Amygdala (tissue), 56 donors: ENCODE results near the gene FGD2.
"Not testable (repeated sequence)": the region's sequence is repeated elsewhere in the genome, so short reads cannot be mapped to it uniquely, and the experiment has no call there.

ENCODE experiments used
- DNase-seq, 56 donors: peaks; one replicate each; lab custom pipeline; 2025; lab: John Stamatoyannopoulos, UW

The FGD2 gene

DNA sequence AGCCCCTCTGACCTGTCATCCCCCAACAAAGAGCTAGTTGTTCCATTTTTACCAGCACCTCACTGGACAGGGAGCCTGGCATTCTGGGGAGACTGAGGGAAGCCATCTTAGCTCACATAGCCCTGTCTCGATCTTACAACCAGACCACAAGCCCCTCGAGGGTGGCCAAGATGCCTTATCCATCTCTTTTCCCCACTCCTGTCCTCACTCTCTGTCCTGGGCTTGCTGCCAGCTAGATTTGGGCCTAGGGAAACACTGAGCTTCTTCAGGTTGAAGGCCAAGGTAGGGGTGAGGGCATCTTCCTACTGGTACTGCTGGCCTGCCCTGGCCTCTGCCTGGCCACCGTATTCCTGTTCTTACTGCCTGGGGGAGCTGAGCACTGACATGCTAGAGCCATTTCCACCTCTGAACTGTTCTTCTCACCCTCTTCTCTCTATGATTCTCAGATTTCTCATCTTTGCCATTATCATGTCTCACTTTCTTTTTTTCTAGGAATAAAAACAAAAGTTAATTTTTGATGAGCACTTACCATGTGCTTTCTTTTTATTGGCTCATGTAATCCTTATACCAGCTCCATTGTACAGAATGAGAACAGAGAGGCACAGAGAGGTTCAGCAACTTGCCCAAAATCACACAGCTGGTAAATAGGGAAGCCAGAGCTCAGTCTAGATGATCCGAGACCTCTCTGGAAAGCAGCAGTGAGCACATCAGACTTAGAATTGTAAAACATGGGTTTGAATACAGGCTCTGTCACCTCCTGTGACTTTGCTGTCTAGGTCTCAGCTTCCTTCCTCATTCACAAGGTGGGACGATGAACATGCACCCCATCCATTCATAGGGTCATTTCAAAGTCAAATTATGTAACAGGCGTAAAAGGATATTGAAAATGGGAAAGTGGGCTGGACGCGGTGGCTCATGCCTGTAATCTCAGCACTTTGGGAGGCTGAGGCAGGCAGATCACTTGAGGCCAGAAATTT, 28.7 kb downstream of the FGD2 start:
- no peak for DNase-seq

DNA sequence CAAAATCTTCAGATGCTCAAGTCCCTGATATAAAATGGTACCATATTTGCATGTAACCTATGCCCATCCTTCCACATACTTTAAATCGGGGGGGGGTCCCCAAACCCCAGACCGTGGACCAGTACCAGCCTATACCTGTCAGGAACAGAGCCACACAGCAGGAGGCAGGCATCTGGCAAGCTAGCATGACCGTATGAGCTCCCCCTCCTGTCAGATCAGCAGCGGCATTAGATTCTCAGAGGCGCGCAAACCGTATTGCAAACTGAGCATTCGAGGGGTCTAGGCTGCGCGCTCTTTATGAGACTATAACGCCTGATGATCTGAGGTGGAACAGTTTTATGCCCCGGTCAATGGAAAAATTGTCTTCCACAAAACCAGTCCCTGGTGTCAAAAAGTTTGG, 30.7 kb downstream of the FGD2 start:
- DNase-seq, result no peak

DNA sequence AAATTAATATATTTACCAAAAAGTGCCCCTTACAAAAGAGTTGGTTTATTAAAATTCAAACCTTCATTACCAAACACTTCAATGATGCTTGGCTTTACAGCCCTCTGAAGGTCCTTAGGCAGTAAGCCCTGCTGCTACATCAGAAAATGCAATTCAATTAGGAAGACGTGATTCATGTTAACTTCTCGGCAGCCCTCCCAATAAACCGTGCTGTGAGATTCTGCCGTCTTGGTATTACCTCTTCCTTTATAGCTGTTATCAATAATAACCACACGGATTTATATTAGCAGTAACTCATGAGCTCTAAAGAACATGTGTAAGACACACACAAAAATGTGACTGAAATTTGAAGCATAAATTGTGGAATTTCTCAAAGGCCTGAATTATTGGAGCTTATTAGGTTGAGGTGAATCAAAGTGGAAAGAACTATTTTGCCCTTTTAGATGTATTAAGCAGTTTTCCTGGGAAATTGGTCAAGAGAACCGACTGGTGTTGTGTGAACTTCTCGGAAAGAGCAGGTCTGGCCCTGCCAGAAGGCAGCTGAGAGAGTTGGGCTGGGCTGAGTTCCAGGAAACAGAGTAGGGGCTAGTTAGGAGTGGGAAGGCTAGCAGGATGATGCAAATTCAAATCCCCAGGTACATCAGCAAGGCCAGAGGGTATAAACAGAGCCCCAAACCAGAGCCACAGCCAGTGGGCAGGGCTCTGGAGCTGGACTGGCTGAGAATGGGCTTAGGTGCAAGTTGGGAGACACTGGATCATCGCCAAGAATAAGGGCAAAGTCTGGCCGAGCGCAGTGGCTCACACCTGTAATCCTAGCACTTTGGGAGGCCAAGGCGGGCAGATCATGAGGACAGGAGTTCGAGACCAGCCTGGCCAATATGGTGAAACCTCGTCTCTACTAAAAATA, 33.1 kb downstream of the FGD2 start:
- DNase-seq, result peak in 27 of 56 donors; percentile 3 to 53 (median 30)

DNA sequence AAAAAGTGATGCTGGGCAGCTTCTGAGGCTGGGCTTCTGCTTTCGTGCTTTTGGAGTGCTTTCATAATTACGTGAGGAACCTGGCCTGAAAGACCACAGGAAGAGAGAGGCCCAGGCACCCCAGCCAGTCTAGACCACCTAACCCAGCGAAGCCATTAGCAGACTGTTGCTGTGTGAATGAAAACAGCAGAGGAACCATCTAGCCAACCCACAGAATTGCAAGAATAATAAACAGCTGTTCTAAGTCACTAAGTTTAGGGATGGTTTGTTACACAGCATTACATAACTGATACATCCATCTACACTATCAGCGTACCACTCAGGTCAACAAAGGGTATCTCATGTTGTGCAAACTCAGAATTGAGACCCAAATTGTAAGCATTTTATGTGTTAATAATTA, 34.5 kb downstream of the FGD2 start:
- no peak for DNase-seq

DNA sequence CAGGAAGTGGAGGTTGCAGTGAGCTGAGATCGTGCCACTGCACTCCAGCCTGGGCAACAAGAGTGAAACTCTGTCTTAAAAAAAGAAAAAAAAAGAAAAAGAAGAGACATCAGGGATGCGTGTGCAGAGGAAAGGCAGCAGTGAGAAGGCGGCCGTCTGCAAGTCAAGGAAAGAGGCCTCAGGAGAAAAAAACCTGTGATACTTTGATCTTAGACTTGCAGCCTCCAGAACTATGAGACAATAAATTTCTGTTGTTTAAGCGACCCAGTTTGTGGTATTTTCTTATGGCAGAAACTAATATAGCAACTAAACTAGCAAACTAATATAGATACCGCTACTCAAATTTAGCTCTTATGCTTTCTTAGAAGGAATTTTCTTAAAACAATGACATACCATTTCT, 36.1 kb downstream of the FGD2 start:
- no peak for DNase-seq

DNA sequence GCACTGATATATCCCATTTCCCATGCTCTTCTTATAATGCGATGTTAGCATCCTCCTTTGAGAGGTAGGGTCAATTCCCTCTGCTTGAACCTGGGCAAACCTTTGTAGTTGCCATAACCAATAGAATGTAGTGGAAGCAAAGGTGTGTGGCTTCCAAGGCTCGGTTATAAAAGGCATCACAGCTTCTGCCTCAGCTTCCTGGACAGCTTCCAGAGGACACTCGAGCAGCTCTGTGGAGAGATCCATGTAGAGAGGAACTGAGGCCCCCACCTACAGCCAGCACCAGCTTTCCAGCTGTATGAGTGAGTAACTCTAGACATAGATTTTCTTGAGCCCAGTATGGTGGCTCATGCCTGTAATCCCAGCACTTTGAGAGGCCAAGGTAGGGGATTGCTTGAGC, 36.7 kb downstream of the FGD2 start:
- no peak for DNase-seq

DNA sequence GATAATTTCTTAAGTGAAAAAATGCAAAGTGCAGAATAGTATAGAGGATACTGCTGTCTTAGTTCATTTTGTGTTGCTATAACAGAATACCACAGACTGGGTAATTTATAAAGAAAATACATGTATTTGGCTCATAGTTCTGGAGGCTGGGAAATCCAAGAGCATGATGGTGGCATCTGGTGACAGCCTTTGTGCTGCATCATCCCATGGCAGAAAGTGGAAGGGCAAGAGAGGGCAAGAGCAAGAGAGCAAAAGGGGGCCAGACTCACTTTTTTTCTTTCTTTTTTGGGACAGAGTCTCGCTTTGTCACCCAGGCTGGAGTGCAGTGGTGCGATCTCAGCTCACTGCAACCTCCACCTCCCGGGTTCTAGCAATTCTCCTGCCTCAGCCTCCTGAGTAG, 37.6 kb downstream of the FGD2 start:
- DNase-seq, result not testable (repeated sequence)

DNA sequence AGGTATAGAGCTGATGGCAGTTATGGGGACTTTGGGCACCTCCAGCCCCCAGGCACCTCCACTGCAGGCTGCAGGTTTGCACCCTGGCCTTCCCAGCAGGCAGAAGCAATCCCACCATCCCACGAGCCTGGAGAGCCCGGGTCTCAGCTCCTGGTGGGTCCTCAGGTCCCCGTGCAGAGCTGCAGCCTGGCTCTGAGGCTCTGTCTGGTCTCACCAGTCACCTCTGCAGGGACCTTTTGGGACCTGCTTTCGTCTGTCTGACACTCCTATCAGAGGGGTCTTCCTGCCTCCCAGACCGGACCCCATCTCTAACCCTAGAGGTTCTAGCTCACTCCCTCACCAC, 41.9 kb downstream of the FGD2 start:
- DNase-seq, result no peak

DNA sequence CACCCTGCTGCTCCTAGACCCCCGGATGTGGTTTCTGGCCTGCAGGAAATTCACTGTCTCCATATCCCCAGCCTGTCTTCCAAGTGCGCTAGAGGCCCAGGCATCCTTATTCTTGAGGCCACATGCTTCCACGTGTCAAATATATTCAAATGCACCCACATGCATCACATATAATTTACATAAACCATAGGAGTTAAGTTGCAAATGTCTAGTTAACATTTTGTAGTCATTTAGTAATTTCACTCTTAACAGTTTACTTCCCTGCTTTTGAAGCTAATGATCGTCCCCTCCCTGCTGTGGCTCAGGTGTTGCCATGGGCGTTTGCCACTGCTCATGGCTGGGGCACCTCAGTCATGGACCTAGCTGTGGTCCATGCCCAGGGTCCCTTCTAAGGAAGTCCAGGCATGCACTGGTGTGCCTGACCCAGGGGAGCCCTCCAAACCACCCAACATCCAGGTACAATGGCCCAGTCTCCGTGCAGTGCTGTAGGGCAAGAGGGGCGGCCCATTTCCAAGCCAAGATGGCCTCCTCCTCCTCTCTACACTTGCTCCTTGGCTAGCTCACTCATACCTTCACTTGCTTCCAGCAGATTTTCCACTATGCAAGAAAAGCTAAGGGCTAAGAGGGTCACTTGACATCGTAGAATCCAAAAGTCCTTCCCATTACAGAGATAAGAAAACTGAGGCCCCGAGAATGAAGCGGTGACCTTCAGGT, 42.4 kb downstream of the FGD2 start:
- DNase-seq, result no peak

DNA sequence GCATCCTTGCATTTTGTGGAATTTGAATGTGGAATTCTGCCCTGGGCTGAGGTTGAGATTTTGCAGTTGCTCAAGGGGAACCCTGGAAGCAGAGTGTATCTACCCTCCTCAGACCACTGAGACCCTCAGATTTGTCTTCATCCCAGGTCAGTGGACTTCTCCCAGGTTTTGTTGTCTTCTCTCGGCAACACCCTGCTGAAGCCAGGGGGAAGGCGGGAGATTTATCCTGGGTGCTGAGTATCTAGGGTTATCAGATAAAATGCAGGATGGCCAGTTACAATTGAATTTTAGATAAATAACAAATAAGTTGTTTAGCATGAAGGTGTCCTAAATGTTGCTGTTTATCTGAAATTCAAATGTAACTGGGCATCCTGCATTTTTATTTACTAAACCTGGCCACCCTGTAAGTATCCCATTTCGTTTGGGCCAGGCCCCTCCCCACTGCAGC, 43.0 kb downstream of the FGD2 start:
- DNase-seq, result no peak

DNA sequence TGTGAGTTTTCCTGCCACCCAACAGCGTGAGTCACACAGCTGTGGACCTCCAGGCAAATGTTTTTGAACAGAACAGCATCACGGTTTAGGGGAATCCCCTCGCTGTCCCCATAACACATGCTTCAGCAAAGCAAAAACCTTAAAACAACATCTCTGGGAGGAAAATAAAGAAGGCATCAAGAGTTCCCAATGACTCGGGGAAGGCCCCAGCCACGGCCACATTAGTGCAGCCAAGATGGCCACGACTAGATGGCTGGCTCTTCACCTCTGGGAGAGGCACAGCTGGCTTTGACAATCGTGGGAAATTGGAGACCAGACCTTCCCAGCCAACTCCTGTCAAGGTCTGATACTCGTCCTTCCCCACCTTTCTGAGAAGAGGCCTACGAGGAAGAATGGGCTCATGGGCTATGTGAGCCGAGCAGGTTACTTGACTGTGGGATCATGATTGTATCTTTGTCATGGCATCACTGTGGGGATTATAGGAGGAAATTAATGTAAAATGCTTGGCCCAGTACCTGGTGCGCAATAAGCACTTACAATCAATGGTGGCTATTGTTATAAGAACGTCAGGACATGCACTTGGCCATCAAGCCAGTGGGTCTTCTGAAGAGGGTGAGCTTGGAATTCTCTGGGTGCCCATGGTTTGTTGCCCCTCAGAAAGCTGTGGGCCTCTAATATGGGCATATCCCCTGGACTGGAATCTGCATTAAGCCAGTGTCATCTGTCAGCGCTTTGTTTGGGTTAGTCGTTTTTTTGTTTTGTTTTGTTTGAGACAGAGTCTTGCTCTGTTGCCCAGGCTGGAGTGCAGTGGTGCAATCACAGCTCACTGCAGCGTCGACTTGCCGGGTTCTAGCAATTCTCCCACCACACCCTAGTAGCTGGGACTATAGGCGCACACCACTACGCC, 43.6 kb downstream of the FGD2 start:
- DNase-seq, result no peak

DNA sequence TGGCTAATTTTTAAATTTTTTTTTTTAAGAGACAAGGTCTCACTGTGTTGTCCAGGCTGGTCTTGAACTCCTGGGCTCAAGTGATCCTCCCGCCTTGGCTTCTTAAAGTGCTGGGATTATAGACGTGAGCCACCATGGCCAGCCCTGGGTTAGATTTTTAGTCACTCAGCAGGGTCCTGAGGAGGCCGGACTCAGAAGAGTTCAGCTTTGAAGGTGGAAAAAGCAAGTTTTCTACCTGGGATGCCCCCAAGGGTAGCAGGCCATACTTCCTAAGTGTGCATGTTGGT, 44.2 kb downstream of the FGD2 start:
- DNase-seq, result no peak

DNA sequence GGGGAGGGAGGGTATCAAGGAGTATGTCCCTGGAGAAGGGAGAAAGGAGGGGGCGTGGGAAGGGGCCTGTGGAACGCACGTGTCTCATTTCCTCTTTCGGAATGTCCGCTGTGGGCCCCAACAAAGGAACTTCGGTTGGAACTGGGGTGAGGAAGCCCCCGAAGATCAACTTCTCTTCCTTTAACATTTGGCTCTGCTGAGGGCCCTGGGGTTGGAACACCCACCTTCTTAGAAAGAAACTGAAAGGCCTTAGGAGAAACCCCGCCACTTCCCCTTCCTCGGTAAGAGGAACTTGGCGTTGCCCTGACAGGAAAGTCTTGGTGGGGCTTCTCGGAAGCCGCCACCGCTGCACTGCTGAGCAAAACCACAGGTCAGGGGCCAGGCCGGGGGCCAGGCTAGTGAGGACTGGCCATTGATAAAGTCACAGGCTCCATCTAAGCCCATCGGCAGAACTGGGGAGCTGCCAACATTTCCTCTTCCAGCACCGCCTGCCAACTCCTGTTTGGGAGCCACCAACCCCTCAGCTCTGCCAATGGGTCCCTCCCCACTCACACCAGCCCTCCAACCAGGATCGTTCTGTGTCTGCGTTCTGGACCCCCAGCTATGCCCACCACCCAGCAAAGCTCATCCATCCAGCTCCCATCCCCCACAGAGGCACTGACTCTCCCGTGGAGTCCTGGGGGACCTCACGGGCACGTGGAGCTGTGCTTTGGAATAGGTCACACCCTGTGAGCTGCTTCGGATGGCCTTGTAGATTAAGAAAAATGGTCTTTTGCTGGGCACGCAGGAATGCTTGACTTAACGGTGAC, 44.8 kb downstream of the FGD2 start:
- peak in 30 of 56 donors; percentile 7 to 61 (median 26) for DNase-seq

DNA sequence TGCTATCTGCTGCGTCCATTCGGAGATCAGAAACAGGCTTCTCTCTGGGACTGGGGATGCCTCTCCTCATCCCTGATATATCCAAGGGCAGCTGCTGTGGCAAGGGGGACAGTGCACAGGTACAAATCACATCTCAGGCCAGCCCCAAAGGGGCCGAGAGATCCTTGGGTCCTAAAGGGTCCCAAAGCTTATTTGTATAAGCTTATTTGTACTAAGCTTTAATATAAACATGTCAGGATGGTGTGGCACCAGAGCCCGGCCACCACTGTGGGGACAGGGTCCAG, 45.3 kb downstream of the FGD2 start:
- DNase-seq, result no peak

DNA sequence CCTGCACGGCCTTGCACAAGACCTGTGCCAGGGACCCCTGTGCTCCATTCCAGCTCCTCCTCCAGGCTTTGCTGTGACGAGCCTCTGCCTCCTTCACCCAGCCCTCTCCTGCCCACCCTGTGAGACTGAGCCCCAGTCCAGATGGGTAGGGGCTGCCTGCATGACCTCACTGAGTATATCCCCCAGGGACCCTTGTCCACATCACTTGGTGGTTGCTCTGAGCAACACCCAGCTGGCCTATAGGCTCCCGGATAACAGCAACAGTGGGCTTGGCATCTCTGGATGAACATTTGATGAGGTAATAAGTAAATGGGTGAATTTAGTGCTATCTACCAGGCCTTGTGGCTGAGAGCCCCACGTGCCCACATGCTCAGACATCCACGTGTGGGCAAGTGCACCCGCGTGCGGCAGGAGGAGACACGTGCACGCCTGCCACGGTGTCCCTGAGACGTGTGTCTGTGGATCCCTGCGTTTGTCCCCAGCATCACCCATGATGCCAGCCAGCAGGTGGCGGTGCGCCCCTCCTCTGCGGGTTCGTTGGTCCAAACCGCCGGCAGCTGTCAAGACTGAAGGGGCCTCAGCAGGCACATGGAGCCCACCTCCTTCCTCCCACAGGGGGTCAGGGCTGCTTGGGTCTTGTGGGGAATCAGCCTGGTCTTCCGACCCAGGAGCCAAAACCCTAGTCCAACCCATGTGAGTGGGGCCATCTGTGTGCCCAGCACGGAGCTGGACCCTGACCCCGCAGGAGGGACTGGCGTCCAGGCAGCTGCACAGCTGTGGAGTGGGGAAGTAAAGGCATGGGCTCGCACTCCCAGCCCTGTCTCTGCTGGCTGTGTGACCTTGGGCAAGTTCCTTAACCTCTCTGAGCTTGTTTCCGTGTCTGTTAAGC, 45.9 kb downstream of the FGD2 start:
- DNase-seq, result peak in 55 of 56 donors; percentile 32 to 96 (median 80)

DNA sequence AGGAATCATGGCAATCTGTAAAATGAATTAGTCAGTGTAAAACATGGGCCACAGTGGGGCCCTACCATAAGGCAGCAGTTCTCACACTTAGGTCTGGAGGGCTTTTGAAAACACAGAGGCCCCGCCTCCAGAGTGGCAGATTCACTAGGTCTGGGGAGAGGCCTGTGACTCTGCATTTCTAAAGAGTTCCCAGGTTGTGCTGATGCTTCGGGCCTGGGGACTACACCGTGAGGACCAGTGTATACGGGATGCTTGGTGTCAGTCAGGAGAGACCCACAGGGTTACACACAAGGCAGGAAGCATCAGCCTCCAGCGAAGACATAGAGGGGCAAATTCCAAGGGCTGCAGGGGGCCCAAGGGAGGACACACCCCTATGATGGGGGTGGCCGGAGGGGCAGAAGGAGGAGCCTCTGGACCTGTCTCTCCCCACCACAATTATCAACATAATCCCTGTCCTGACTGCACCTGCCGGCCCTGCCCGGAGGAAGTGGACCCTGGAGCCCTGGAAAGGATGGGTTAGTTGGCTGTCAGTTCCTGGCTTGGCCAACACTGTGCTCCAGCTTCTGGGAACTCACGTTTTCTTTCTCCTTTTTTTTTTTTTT, 46.7 kb downstream of the FGD2 start:
- DNase-seq, result no peak

DNA sequence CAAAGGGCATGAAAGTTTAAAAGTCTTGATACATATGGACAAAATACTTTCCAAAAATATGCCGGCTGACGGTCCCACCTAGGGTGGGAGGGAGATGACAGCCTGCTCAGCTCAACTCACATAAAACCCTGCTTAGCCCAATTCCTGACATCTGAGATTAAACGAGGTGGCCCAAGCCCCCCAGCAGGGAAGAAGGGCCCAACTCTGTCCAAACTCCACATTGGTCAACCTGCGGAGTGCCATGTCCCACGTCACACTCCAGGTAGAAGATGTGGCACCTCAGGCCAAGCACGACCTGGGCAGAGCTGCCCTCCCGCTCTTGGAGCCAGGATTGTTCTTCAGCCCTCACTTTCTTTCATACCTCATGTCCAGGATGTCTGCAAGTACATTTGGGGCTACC, 48.2 kb downstream of the FGD2 start:
- no peak for DNase-seq

DNA sequence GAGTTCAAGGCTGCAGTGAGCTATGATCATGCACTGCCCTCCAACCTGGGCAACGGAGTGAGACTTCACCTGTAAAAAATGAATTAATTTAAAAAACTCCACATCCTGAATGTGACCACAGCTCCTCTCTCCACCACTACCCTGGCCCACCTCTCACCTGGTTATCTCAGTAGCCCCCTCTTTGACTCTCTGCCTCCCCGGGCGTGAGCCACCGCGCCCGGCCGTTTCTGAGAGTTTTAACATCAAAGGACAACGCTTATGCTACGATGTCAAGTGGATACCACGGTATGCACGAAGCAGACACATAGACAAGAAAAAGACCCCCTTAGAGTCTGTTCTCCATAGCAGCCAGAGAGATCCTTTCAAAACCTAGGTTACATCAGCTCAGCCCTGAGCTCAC, 48.7 kb downstream of the FGD2 start:
- no peak for DNase-seq
